ENCODE results near the gene ULK2. TPM values are rescaled to one million over a fixed set of nuclear protein-coding genes. Genes with fewer than 3 reads are reported as not detected.

ULK2 gene
- total RNA-seq, 6 donors from 2014 or later, result 16.2 to 43.0 (median 26.2) TPM

- 90 to 96% methylated on average over 5 to 9 of the region's 9 CpGs for WGBS, 2 donors
- TF ChIP-seq EP300 (IDR thresholded peaks at IDR 0.05) (no peak), POLR2AphosphoS5 (IDR thresholded peaks at IDR 0.05) (no peak), POLR2A (IDR thresholded peaks at IDR 0.05) (no peak), CTCF (IDR thresholded peaks at IDR 0.05) (no peak)
- Histone ChIP-seq H3K9me3 (no peaks in the 10 kb centered on the region), H3K27ac (no peak overlapping the region), H3K27me3 (no peaks in the 10 kb centered on the region), H3K4me3 (no peak overlapping the region), H3K4me1 (no peaks in the 10 kb centered on the region), H3K36me3 (no peaks in the 10 kb centered on the region)
- DNase-seq (no peak), ATAC-seq (ENCODE audit: low FRiP score in 2 of 2) (no peak)
Measured at GRCh38 chr17:19738757-19739156, 129.0 kb downstream of the ULK2 start.

DNA sequence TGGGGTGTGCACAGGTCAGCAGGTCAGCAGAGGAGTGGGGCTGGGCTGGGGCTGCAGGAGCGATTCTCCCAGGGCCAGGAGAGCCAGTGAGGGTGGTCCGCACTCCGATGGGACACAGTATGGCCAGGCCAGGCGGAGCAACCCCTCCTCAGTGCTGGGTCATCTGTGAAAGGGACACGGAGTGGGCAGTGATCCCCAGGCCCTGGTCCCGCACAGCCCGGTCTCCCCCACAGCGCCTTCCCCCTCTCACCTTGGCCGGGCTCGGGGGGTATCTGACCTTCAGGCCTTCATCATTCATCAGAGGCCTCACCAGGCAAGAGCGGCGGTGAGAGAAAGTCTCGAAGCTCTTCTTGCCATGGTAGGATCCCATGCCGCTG, 129.7 kb downstream of the ULK2 start:
- no peaks in the 10 kb centered on the region for H3K36me3 ChIP-seq
- TF ChIP-seq POLR2AphosphoS5 (IDR thresholded peaks at IDR 0.05) (no peak), EP300 (IDR thresholded peaks at IDR 0.05) (no peak), POLR2A (IDR thresholded peaks at IDR 0.05) (no peak), CTCF (IDR thresholded peaks at IDR 0.05) (no peak)
- 96 to 98% methylated on average over 7 to 14 of the region's 14 CpGs for WGBS, 2 donors
- no peak overlapping the region for H3K4me3 ChIP-seq
- H3K27me3 ChIP-seq, result no peaks in the 10 kb centered on the region
- H3K4me1 ChIP-seq, result no peaks in the 10 kb centered on the region
- no peak for DNase-seq
- ATAC-seq (ENCODE audit: low FRiP score in 2 of 2), result no peak
- H3K9me3 ChIP-seq, result no peaks in the 10 kb centered on the region
- H3K27ac ChIP-seq, result no peak overlapping the region

DNA sequence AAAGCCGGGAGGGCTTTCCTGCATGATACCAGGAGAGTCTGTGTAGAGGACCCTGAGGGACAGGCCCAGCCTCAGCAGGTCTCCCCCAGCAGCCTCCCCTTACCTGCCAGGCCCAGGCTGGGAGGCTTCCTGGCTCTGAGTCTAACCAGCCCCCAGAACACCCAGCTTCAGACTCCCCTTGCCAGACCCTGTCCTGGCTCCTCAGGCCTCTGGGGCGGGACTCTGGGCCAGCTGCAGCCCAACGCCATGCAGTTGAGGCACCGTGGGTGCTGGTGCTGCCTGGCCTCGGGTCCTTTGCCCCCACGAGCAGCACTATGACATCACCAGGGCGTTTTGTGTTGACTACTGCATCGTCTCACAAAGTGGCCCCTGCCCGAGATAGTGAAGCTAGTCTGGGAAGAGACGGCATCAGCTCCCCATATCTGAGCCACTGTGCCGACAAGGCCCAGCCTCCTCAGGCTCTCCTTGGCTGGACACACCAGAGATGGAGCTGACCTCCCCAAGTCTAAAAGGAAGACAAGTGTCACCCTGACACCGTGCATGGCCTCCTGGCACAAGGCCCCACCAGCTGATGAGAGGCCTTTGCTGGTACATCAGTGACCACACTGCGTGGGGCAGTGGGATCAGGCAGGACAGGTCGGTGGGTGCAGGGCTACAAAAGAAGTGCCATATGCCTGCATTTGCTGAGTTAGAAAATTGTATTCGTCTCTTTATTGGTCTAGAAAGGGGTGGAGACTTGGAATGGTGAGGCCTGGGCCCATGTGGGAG, 130.2 kb downstream of the ULK2 start:
- no peaks in the 10 kb centered on the region for H3K9me3 ChIP-seq
- H3K27me3 ChIP-seq, result no peaks in the 10 kb centered on the region
- no peak overlapping the region for H3K27ac ChIP-seq
- no peaks in the 10 kb centered on the region for H3K4me1 ChIP-seq
- WGBS, 2 donors, result 80 to 84% methylated on average over 8 to 15 of the region's 15 CpGs
- TF ChIP-seq POLR2AphosphoS5 (IDR thresholded peaks at IDR 0.05) (no peak), POLR2A (IDR thresholded peaks at IDR 0.05) (no peak), EP300 (IDR thresholded peaks at IDR 0.05) (no peak)
- H3K4me3 ChIP-seq, result no peak overlapping the region
- DNase-seq (no peak), ATAC-seq (ENCODE audit: low FRiP score in 2 of 2) (no peak)
- H3K36me3 ChIP-seq, result no peaks in the 10 kb centered on the region

- H3K4me1 ChIP-seq, result no peaks in the 10 kb centered on the region
- H3K36me3 ChIP-seq, result no peaks in the 10 kb centered on the region
- ATAC-seq (ENCODE audit: low FRiP score in 2 of 2), result no peak
- H3K9me3 ChIP-seq, result no peaks in the 10 kb centered on the region
- TF ChIP-seq POLR2AphosphoS5 (IDR thresholded peaks at IDR 0.05) (no peak), POLR2A (IDR thresholded peaks at IDR 0.05) (no peak), EP300 (IDR thresholded peaks at IDR 0.05) (no peak), CTCF (IDR thresholded peaks at IDR 0.05) (no peak)
- WGBS, 2 donors, result 73 to 75% methylated on average over 11 of the region's 11 CpGs
- DNase-seq, result no peak
- no peak overlapping the region for H3K27ac ChIP-seq
- H3K4me3 ChIP-seq, result no peak overlapping the region
- H3K27me3 ChIP-seq, result no peaks in the 10 kb centered on the region
Measured at GRCh38 chr17:19736071-19736470, 131.7 kb downstream of the ULK2 start.

DNA sequence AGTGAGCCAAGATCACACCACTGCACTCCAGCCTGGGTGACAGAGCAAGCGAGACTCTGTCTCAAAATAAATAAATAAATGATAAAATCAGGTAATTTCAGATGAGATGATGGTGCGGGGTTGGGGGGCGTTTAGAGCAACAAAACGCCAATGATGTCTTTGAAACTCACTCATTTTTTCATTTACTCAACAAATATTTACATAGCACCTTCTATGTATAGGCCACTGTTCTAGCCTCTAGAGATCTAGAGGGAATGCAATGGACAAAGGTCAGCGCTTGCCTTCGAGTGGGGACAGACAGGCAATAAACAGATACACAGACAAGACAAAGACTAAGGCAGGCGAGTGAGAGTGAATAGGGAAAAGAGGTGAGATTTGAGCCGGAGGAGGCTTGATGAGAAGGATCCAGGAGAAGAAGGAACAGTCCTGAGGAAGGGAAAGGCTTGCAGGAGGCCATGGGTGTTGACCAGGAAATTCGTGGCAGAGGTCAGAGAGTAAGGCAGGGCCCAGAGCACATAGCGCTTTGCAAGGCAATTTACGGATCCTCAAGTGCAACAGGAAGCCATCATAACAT, 133.7 kb downstream of the ULK2 start:
- H3K4me3 ChIP-seq, result no peak overlapping the region
- H3K9me3 ChIP-seq, result no peaks in the 10 kb centered on the region
- H3K4me1 ChIP-seq, result peaks cover 0 to 9% (median 1%) of the 10 kb centered on the region in 4 donors
- no peak overlapping the region for H3K27ac ChIP-seq
- no peaks in the 10 kb centered on the region for H3K36me3 ChIP-seq
- WGBS, 2 donors, result 70 to 74% methylated on average over 11 of the region's 11 CpGs
- DNase-seq (no peak), ATAC-seq (ENCODE audit: low FRiP score in 2 of 2) (no peak)
- TF ChIP-seq POLR2AphosphoS5 (IDR thresholded peaks at IDR 0.05), result no peak
- TF ChIP-seq EP300 (IDR thresholded peaks at IDR 0.05), result no peak
- TF ChIP-seq CTCF (IDR thresholded peaks at IDR 0.05), result no peak
- TF ChIP-seq POLR2A (IDR thresholded peaks at IDR 0.05), result no peak
- no peaks in the 10 kb centered on the region for H3K27me3 ChIP-seq
